Upper lobe of left lung (tissue), 4 donors: ENCODE measurements around the gene TOB1.

Experiments
- EP300 ChIP-seq, 4 donors: sonication (generic); formaldehyde crosslinking; IDR thresholded peaks; one replicate each; pipeline ENCODE4 v1.5.1; 2017; ENCODE audit warnings: antibody characterized with exemption in 4 of 4, control low read depth in 2 of 4
- POLR2A ChIP-seq, 4 donors: fragments of 450-650 bp; IDR thresholded peaks; one replicate each; pipeline ENCODE4 v1.5.1; 2016 to 2017; ENCODE audit warnings: antibody characterized with exemption in 4 of 4, mild to moderate bottlenecking in 2 of 4
- POLR2AphosphoS5 ChIP-seq, 2 donors: sonication (generic); formaldehyde crosslinking; IDR thresholded peaks; one replicate each; pipeline ENCODE4 v1.5.1; 2017; ENCODE audit warnings: antibody characterized with exemption in 2 of 2
- TF ChIP-seq, protein P1 (sequence below), 6 experiments: fragments of 450-650 bp in 4 of 6; fragments of 200-600 bp in 2 of 6; sonication (generic) in 2 of 6; IDR thresholded peaks; one replicate each; pipeline ENCODE4 v1.5.1; 2016 to 2019; ENCODE audit warnings: antibody characterized with exemption in 6 of 6

DNA sequence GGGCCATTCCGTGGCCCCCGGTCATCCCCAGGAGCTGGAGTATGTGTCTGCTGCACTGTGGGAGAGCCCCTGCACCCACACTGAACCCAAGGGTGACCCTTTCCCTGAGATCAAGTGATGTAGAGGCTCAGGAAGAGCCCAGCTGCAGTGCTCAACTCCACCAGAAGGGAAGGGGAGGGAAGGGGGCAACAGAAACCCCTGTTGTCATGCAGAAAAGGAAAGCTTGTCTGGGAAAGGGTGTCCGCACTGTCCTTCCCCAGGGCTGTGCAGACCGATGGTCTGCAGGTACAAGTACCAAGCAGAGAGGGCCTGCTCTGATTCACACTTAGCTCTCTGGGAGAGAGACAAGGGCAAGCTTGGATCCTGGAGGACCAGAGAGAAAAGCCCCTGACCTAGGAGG, 45.7 kb upstream of the TOB1 start:
- TF ChIP-seq, protein P1, sequence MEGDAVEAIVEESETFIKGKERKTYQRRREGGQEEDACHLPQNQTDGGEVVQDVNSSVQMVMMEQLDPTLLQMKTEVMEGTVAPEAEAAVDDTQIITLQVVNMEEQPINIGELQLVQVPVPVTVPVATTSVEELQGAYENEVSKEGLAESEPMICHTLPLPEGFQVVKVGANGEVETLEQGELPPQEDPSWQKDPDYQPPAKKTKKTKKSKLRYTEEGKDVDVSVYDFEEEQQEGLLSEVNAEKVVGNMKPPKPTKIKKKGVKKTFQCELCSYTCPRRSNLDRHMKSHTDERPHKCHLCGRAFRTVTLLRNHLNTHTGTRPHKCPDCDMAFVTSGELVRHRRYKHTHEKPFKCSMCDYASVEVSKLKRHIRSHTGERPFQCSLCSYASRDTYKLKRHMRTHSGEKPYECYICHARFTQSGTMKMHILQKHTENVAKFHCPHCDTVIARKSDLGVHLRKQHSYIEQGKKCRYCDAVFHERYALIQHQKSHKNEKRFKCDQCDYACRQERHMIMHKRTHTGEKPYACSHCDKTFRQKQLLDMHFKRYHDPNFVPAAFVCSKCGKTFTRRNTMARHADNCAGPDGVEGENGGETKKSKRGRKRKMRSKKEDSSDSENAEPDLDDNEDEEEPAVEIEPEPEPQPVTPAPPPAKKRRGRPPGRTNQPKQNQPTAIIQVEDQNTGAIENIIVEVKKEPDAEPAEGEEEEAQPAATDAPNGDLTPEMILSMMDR (IDR thresholded peaks at IDR 0.05), result no peak
- no peak for TF ChIP-seq POLR2A (IDR thresholded peaks at IDR 0.05)
- no peak for TF ChIP-seq EP300 (IDR thresholded peaks at IDR 0.05)
- no peak for TF ChIP-seq POLR2AphosphoS5 (IDR thresholded peaks at IDR 0.05)
